Choroid plexus epithelial cell (primary cell): Measurements from ENCODE around the gene RTF2.

Experiments
- DNase-seq: peaks from one replicate; pipeline ENCODE4 v3.0.0-alpha.2; 2010; ENCODE audit warnings: low read depth
- H3K4me3 ChIP-seq: 2 replicates; pipeline ENCODE4 v1.5.1; 2011; ENCODE audit warnings: low read depth, mild to moderate bottlenecking, control low read depth, low read length, moderate library complexity
- CTCF ChIP-seq: conservative IDR thresholded peaks from 2 replicates; pipeline ENCODE4 v1.5.1; 2011; ENCODE audit warnings: low read depth, mild to moderate bottlenecking, control low read depth, inconsistent platforms, low read length, moderate library complexity

The RTF2 gene

GRCh38 chr20:56429502-56429901 lies 38.9 kb upstream of the RTF2 start:
- TF ChIP-seq CTCF = no peak
- peak; percentile 68 for DNase-seq
- H3K4me3 ChIP-seq = no peak overlapping the region

- H3K4me3 ChIP-seq = no peak overlapping the region
- DNase-seq = no peak
- no peak for TF ChIP-seq CTCF
Measured at GRCh38 chr20:56429941-56430340, 38.5 kb upstream of the RTF2 start.

GRCh38 chr20:56430461-56430860 lies 38.0 kb upstream of the RTF2 start:
- no peak for DNase-seq
- H3K4me3 ChIP-seq = no peak overlapping the region
- no peak for TF ChIP-seq CTCF

- no peak for DNase-seq
- no peak overlapping the region for H3K4me3 ChIP-seq
Measured at GRCh38 chr20:56430957-56431356, 37.5 kb upstream of the RTF2 start.

GRCh38 chr20:56431471-56431870 lies 37.0 kb upstream of the RTF2 start:
- no peak for DNase-seq
- TF ChIP-seq CTCF = no peak
- H3K4me3 ChIP-seq = no peak overlapping the region

More at GRCh38 chr20:56430957-56431356, 37.5 kb upstream of the RTF2 start:
- no peak for TF ChIP-seq CTCF

- H3K4me3 ChIP-seq = no peak overlapping the region
- DNase-seq = peak; percentile 48
- no peak for TF ChIP-seq CTCF
Measured at GRCh38 chr20:56433221-56433879, 35.1 kb upstream of the RTF2 start.

- no peak overlapping the region for H3K4me3 ChIP-seq
- no peak for TF ChIP-seq CTCF
- DNase-seq = peak; percentile 91
Measured at GRCh38 chr20:56433880-56434255, 34.6 kb upstream of the RTF2 start.
